ENCODE measurements around the gene LAMC1.

DNA sequence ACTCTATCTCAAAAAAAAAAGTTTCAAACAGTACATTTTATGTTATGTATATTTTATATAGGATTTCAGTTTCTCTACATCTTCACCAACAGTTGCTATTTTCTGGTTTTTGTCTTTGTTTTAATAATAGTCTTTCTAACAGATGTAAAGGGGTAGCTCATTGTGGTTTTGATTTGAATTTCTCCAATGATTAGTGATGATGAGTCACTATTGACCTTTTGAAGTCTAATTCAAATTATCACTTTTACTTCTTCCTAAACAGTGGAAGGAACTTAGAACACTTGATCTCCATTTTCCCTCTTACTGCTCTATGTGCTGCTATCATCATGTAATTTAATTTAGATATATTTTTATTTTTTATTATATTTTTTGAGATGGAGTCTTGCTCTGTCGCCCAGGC is 38.6 kb upstream of the LAMC1 start:
- no peak for TF ChIP-seq POLR2A (IDR thresholded peaks at IDR 0.05)
- TF ChIP-seq, protein P1, sequence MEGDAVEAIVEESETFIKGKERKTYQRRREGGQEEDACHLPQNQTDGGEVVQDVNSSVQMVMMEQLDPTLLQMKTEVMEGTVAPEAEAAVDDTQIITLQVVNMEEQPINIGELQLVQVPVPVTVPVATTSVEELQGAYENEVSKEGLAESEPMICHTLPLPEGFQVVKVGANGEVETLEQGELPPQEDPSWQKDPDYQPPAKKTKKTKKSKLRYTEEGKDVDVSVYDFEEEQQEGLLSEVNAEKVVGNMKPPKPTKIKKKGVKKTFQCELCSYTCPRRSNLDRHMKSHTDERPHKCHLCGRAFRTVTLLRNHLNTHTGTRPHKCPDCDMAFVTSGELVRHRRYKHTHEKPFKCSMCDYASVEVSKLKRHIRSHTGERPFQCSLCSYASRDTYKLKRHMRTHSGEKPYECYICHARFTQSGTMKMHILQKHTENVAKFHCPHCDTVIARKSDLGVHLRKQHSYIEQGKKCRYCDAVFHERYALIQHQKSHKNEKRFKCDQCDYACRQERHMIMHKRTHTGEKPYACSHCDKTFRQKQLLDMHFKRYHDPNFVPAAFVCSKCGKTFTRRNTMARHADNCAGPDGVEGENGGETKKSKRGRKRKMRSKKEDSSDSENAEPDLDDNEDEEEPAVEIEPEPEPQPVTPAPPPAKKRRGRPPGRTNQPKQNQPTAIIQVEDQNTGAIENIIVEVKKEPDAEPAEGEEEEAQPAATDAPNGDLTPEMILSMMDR (IDR thresholded peaks at IDR 0.05): no peak

Data from body of pancreas (tissue), 4 donors.